Ovary (tissue), 3 donors: ENCODE measurements around the gene PSMB8.

Experiments used
- EP300 ChIP-seq: sonication (generic); formaldehyde crosslinking; IDR thresholded peaks from one replicate; pipeline ENCODE4 v1.6.1; 2017; ENCODE audit warnings: antibody characterized with exemption
- POLR2A ChIP-seq: fragments of 450-650 bp; IDR thresholded peaks from one replicate; pipeline ENCODE4 v1.6.1; 2017; ENCODE audit warnings: antibody characterized with exemption, mild to moderate bottlenecking, moderate library complexity
- TF ChIP-seq, protein P1 (sequence below), 3 donors: fragments of 450-650 bp in 2 of 3; fragments of 200-600 bp in 1 of 3; IDR thresholded peaks; one replicate each; pipeline versions ENCODE4 v1.5.1 to v1.8.0; 2016 to 2022; ENCODE audit warnings: antibody characterized with exemption in 3 of 3, mild to moderate bottlenecking in 1 of 3
- donor health status: DM: no; HTN: no; CAD: no.

DNA sequence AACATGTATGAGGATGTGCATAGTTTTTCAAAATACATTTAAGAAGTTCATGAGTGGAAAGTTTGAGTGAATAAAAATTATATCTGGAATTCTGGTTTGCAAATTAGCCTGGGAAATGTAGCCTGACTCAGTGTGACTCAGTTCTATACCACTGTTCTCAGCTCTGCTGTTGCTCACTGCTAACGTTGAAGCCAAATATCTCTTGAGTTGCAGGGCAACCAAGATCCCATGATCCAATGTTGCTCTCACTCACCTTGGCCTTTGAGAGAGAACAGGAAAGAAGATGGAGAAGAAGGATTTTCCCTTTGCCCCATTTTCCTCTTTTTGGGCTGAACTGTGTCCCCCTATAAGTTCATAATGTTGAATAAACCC lies 39.0 kb upstream of the PSMB8 start:
- TF ChIP-seq, protein P1, sequence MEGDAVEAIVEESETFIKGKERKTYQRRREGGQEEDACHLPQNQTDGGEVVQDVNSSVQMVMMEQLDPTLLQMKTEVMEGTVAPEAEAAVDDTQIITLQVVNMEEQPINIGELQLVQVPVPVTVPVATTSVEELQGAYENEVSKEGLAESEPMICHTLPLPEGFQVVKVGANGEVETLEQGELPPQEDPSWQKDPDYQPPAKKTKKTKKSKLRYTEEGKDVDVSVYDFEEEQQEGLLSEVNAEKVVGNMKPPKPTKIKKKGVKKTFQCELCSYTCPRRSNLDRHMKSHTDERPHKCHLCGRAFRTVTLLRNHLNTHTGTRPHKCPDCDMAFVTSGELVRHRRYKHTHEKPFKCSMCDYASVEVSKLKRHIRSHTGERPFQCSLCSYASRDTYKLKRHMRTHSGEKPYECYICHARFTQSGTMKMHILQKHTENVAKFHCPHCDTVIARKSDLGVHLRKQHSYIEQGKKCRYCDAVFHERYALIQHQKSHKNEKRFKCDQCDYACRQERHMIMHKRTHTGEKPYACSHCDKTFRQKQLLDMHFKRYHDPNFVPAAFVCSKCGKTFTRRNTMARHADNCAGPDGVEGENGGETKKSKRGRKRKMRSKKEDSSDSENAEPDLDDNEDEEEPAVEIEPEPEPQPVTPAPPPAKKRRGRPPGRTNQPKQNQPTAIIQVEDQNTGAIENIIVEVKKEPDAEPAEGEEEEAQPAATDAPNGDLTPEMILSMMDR (IDR thresholded peaks at IDR 0.05) = no peak
- no peak for TF ChIP-seq POLR2A
- TF ChIP-seq EP300 = no peak
